ENCODE measurements around the gene EMP2. TPM values are rescaled to one million over a fixed set of nuclear protein-coding genes. Genes with fewer than 3 reads are reported as not detected.

Gene EMP2
- total RNA-seq, 1 experiment from 2014 or later: 14.4 TPM

GRCh38 chr16:10609402-10609774 is 29.0 kb upstream of the EMP2 start:
- Histone ChIP-seq H2BK12ac (ENCODE audit: insufficient read length, low read depth, low read length) (no peak overlapping the region), H2BK20ac (ENCODE audit: low read depth, low read length, poor library complexity, severe bottlenecking) (no peak overlapping the region), H3K4ac (ENCODE audit: low read depth, low read length) (no peak overlapping the region), H2BK120ac (ENCODE audit: low read depth, low read length, poor library complexity, severe bottlenecking) (no peak overlapping the region), H3K27ac (ENCODE audit: insufficient read length, low read depth, low read length) (no peak overlapping the region), H2AFZ (ENCODE audit: low read length) (no peak overlapping the region), H3K18ac (ENCODE audit: insufficient read length, low read depth, low read length) (no peak overlapping the region), H3K9ac (ENCODE audit: extremely low read depth, insufficient read length, low read length) (no peak overlapping the region), H3K4me2 (ENCODE audit: insufficient read depth, insufficient read length, low read length) (no peak overlapping the region), H4K91ac (ENCODE audit: insufficient read length, low read depth, low read length) (no peak overlapping the region), H4K8ac (replicated peaks; ENCODE audit: insufficient read length, low read depth, low read length) (no peak overlapping the region), H4K20me1 (ENCODE audit: control insufficient read depth, insufficient read depth, insufficient read length) (no peaks in the 10 kb centered on the region), H3K23ac (ENCODE audit: insufficient read length, low read depth, low read length) (no peak overlapping the region), H3K79me2 (ENCODE audit: insufficient read depth, low read length) (no peaks in the 10 kb centered on the region), H3K14ac (ENCODE audit: insufficient read depth, low read length) (no peak overlapping the region), H4K5ac (ENCODE audit: insufficient read length, low read depth, low read length) (no peak overlapping the region), H3K79me1 (ENCODE audit: insufficient read depth, low read depth, low read length, poor library complexity, severe bottlenecking) (no peaks in the 10 kb centered on the region), H3K23me2 (ENCODE audit: insufficient read length, low read depth, low read length, poor library complexity, severe bottlenecking) (no peaks in the 10 kb centered on the region), H2BK5ac (ENCODE audit: insufficient read length, low read length) (no peak overlapping the region), H2AK5ac (ENCODE audit: insufficient read length, low read length) (no peak overlapping the region), H3K27me3 (ENCODE audit: insufficient read depth, low read length) (no peaks in the 10 kb centered on the region), H3K56ac (ENCODE audit: insufficient read length, low read depth, low read length) (no peak overlapping the region), H3K9me3 (ENCODE audit: control insufficient read depth, low read depth, low read length) (no peaks in the 10 kb centered on the region), H3K4me1 (ENCODE audit: insufficient read depth, low read length) (no peaks in the 10 kb centered on the region), H3T11ph (ENCODE audit: low read length) (no peak overlapping the region), H2BK15ac (ENCODE audit: low read depth, low read length) (no peak overlapping the region)
- DNase-seq: no peak
- Mint-ChIP-seq H3K36me3 (ENCODE audit: insufficient read depth in 1 of 3, low read depth in 3 of 3) (no peaks in the 10 kb centered on the region), H3K4me1 (peaks cover 9 to 21% of the 10 kb centered on the region in 2 experiments), H3K4me3 (no peak overlapping the region), H3K27ac (no peak overlapping the region), H3K27me3 (ENCODE audit: low read depth) (peaks cover 2% of the 10 kb centered on the region; the same call in 1 of the 2 replicates), H3K9me3 (no peaks in the 10 kb centered on the region)
- no CpG with 5 or more reads among the region's 7 CpGs for WGBS (ENCODE audit: extremely low coverage, insufficient read length, low lambda C conversion rate)
- TF ChIP-seq, protein P1, sequence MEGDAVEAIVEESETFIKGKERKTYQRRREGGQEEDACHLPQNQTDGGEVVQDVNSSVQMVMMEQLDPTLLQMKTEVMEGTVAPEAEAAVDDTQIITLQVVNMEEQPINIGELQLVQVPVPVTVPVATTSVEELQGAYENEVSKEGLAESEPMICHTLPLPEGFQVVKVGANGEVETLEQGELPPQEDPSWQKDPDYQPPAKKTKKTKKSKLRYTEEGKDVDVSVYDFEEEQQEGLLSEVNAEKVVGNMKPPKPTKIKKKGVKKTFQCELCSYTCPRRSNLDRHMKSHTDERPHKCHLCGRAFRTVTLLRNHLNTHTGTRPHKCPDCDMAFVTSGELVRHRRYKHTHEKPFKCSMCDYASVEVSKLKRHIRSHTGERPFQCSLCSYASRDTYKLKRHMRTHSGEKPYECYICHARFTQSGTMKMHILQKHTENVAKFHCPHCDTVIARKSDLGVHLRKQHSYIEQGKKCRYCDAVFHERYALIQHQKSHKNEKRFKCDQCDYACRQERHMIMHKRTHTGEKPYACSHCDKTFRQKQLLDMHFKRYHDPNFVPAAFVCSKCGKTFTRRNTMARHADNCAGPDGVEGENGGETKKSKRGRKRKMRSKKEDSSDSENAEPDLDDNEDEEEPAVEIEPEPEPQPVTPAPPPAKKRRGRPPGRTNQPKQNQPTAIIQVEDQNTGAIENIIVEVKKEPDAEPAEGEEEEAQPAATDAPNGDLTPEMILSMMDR (conservative IDR thresholded peaks at IDR 0.05): no peak

Measured in H9 (cell line).